22Rv1 (cell line): ENCODE measurements around the gene HGS.

Experiments
- CTCF ChIP-seq: fragments of 450-650 bp; IDR thresholded peaks from 2 replicates; pipeline ENCODE4 v1.5.1; 2017; ENCODE audit warnings: mild to moderate bottlenecking
- ZFX ChIP-seq: fragments of 450-650 bp; IDR thresholded peaks from 2 replicates; pipeline ENCODE4 v1.6.1; 2017; ENCODE audit warnings: antibody characterized with exemption, borderline replicate concordance

- TF ChIP-seq CTCF = no peak
- no peak for TF ChIP-seq ZFX
These were observed 25.0 kb downstream of the HGS start for GRCh38 chr17:81708739-81709185.
